GM18507 (cell line): Measurements from ENCODE around the gene PPP1R12A.
"Not testable (repeated sequence)": the region's sequence is repeated elsewhere in the genome, so short reads cannot be mapped to it uniquely, and the experiment has no call there.

ENCODE experiments used
- DNase-seq: peaks from one replicate; pipeline ENCODE4 v3.0.0; 2011; ENCODE audit warnings: low read depth; ENCODE audit not compliant: insufficient read length; ENCODE audit errors: extremely low spot score
- FAIRE-seq: peaks from 2 replicates; lab custom pipeline; 2011; peaks lifted over from hg19 to GRCh38; lab: Jason Lieb, UNC

The PPP1R12A gene

DNA sequence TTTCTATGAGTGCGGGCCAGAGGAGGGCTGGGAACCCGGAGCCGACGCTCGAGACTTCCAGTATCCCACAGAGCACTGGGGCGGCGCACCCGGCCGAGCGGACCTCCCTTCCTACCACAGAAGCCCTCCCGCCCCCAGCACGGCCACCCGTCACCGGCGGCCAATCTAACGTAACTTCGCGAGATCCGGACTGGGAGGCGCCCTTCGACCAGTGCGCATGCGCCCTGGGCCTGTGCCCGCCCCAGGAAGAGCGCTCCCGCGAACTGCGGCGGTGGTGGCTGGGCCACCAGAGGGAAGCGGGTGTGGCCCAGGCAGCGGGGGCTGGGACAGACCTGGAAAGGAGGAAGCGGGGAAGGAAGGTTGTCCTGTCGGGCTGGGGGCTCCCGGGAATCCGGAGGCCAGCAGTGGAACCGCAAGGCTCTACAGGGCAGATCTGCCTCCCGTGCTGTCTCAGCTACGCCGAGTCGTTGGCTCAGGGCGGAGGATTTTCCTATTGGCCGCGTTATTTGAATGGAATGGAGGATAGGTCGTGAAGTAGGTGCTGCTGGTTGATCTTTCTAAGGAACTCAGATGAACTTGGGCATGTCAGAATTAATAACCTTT lies at the start of gene PPP1R12A:
TSS of gene PPP1R12A (minus strand) at position 77 of the 603 bp plus-strand sequence. CDS start 166 bp downstream, outside the sequence.
- DNase-seq (peak; percentile 83), FAIRE-seq (peak; percentile 94)

DNA sequence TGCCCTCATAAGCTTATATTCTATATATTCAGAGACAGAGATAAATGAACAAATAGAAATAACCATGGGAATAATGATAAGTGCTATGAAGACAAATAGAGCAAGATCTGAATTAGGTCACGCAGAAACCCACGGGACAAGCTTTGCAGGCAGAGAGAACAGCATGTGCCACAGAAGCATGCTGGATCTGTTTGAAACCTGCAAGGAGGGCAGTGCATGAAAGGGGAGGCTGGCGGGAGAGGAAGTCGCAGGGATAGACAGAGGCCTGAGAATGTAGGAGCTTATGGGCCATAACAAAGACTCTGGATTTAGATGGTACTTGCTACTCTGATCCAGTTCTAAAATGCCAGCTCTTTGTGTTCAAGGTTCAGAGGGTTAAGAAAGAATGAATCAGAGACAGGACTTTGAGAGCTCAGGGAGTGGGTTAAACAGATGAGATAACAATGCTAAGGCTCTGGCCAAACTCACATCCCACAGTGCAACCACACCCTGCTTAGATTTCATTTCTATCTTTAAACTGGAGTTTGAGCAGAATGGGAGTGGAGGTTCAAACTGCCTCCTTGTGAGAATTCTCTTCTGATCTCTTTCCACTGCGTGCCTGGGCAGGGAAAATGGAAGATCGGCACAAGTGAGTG lies 49.2 kb upstream of the PPP1R12A start:
- DNase-seq (no peak), FAIRE-seq (no peak)

DNA sequence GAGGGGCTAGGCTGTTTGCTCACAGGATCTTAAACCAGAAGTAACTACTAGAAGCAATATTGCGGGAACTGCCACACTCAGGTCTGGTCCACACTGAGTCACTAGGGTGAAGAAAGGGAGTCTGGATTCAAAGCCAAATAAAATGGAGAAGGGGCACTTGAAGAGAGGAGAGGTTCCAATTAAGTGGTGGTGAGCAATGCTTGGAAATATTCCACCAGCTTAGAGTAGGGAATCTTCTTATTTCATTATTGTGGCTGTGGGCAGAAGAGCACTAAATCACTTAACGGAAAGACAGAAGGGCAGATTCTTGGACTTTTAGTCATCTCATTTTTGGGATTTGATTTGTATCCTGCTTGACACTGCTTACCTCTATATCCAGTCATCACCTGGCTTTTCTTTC lies 48.6 kb upstream of the PPP1R12A start:
- FAIRE-seq (no peak), DNase-seq (no peak)

DNA sequence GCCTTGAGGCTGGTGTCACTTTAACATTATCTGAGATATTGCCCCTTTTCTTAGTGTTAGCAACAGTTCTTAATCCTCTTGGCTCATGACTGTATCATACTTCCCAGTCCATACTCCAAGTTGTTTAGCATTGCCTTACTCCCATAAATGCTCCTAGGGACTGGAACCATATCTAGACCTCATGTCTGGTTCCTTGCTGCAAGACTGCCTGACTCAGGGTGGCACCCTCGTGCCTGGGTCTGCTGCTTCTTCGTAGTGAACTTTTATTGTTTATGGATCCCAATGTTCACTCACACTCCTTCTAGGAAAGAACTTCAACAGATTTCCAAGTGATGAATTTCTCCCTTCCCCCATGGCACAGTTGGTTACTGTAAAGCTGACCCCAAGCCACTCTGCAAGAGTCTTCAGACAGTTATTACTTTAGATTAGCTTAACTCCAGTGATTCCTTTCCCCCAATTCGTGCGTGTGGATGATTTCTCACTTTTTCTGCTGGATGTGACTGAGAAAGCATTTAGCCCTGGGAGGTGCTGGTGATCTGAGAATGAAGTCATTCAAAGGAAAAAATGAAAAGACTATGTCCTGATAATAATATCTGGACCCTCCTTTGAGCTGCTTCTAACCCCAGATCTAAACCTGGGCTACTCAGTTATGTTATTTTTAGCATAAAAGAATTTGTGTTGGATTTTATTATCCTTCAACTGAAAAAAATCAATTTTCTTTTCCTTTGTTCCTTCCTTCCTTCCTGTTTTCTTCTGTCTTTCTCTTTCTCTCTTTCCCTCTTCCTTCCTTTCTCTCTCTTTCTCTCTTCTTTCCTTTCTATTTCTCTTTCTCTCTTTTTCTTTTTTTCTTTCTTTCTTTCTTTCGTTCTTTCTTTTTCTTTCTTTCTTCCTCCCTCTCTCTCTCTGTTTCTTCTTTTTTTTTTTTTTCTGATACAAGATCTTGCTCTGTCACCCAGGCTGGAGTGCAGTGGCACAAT lies 47.5 kb upstream of the PPP1R12A start:
- no peak for DNase-seq
- no peak for FAIRE-seq

DNA sequence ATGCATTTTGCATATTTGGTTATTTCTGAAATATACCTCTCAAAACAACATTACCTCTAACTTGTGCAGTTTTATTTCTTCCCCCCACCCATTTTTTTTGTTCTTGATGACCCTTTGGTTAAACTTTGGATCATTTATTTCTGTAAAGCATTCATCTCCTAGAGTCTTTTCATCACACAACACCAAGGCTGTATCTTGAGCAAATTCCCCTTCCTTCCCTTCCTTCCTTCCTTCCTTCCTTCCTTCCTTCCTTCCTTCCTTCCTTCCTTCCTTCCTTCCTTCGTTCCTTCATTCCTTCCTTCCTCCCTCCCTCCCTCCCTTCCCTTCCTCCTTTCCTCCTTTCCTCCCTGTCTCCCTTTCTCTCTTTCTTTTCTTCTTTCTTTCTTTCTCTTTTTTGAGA lies 43.8 kb upstream of the PPP1R12A start:
- no peak for FAIRE-seq
- no peak for DNase-seq

DNA sequence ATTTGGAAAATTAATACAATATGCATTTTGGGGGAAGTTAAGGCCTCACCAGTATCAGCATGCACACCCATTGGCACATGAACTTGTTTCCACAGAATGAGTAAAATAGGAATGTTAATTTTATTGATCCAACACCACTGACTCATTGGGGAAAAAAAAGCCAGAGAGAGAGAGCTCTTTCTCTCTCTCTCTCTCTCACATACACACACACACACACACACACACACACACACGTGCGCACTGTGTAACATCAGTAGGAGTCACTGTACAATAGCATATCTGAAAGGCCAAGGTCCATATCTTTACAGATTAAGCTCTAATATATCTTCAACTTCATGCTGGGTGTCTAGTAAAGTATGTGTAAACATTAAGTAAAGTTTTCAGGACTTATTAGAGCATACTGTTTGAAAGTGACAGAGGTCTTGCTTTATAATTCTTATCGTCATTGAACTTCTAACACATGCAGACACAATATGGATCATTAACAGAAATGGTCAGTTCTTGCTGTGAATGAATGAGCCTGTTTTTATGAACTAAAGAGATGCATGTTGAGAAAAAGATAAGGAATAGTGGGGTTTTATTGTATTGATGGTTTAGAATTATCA lies 43.1 kb upstream of the PPP1R12A start:
- not testable (repeated sequence) for FAIRE-seq, DNase-seq

DNA sequence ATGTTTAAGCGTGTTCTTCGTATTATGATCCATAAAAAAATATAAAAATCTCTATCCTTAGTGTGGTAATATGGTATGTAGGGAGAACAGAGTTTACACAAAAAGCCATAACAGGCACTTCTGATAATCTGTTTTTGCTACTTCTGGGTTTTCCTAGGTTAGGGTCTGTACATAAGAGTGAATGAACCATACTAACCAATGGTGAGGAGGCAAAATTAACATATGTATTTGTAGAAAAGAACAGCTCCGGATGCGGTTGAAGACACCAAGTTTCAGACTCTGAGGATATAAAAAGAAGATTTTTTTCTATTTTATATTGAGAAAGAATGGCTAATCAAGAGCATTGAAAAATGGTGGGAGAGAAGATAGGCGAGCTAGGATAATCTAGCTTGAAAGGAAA lies 40.2 kb upstream of the PPP1R12A start:
- FAIRE-seq (no peak), DNase-seq (no peak)

DNA sequence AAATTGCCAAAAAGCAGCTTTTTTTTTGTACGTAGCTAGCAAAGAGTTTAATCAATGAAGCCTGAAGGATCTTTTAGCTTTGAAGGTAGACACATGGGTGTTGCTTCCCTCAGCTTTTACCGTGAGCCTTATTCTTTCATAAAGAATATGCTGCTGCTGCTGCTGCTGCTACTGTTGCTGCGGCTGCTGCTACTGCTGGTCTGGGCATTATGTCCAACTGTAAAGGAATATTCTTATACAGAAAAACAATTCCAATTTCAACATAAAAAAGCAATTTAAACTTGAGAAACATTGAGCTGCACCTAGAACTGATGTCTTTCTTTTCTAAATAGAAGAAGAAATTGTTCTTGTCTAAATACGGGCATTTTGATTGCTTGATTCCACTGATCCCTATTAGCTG lies 38.9 kb upstream of the PPP1R12A start:
- FAIRE-seq (no peak), DNase-seq (no peak)

DNA sequence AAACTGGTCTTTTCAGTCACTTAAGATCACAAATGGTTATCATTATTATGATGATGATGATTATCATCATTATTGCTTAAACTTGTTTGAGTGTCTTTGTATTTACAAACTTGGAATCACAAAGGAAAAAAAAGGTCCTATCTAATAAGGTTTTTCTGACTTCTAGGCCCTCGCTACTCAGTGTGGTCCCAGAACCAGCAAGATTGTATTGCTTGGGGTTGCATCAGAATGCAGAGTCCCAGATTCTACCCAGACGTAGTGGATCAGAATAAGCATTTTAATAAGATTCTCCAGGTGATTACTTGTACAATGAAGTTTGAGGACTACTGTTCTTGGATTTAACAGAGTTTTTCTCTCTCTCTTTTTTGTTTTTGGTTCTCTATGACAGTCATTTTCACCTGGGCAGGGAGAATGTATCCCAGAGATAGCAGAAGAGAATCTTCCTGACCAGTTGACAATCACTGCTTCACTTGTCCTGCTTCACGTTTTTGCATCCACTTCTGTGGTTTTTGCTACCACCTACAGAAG lies 29.3 kb upstream of the PPP1R12A start:
- no peak for FAIRE-seq

DNA sequence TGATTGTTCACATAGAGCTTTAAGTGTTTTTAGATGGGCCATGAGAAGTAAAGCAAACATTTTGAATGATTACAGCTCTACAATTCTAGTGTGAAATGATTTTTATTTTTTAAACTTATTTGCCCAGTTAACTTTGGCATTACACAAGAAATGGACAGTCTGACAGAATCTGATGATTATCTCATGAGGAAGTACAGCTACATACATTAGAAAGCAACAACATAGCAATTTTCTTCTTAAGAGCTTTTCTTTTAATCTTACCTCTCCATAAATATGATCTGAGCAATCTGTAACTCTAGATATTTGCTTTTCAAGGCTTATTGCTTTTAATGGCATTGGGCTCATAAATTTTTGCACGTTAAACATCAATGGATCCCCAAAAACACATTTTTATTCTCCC lies 26.5 kb upstream of the PPP1R12A start:
- DNase-seq: no peak
- FAIRE-seq: no peak

More for the DNA sequence above, 29.3 kb upstream of the PPP1R12A start:
- no peak for DNase-seq

DNA sequence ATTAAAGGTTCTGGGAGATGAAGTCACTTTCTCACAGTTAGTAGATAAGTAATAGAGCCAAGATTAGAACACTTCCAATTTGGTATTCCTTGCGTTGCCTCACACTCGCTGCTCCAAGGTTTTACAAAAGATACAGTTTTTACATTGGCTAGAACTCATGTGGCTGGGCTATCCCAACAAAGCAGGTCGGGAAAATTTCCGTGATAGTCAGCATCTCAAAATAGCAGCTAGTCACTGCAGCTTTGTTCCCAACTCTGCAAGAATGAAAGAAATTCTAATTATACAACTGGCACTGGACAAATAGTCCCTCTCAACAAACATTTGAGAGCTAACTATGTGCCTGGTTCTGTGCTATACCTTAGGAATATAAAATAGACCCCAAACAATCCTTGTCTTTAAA lies 24.6 kb upstream of the PPP1R12A start:
- DNase-seq (no peak), FAIRE-seq (no peak)

DNA sequence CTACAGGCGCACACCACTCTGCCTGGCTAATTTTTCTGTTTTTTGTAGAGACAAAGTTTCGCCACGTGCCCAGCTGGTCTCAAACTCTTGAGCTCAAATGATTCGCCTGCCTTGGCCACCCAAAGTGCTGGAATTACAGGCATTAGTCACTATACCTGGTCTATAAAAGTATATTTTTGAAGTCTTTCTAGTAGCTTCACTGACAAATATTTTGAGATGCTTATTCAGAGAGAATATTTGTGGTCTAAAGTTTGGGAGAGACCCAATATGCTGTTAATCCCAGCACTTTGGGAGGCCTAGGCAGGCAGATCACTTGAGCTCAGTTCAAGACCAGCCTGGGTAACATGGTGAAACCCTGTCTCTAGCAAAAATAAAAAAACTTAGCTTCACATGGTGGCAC lies 22.0 kb upstream of the PPP1R12A start:
- DNase-seq (no peak), FAIRE-seq (no peak)

DNA sequence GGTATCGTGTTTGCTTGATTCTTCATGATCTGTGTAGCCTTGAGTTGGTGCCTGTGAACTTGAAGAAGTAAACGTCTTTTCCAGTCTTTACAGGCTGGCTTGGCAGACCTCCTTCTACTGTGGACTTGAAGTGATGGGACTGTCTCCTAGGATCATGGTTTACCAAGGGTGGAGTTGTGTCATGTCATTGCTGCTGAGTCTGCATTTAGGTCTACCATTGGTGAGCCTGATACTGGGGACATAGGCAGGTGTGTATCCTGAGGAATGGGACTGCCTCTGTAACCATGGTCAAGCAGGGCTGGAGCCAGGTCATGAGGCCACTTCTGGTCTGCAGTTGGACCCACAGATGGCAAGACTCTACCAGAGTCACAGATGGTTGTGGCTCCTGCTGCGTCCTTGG lies 20.7 kb upstream of the PPP1R12A start:
- FAIRE-seq (no peak), DNase-seq (no peak)

DNA sequence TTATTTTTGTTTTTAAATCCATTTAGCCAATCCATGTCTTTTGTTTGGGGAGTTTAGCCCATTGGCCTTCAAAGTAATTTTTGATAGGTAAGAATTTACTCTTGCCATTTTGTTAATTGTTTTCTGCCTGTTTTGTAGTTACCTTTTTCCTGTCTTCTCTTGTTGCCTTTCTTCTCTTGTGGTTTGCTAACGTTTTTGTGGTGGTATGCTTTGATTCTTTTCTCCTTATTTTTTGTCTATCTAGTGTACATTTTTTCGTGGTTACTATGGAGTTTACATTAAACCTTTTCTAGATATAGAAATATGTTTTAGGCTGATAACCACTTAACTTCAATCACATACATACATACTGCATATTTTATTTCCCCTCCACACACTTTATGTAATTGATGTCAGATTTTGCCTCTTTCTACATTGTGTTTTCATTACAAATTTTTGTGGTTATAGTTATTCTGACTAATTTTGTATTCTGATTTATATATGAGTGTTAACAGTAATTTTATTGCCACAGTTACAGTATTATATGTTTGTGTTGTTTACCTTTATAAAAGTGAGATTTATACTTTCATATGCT lies 19.2 kb upstream of the PPP1R12A start:
- no peak for FAIRE-seq
- DNase-seq: no peak

DNA sequence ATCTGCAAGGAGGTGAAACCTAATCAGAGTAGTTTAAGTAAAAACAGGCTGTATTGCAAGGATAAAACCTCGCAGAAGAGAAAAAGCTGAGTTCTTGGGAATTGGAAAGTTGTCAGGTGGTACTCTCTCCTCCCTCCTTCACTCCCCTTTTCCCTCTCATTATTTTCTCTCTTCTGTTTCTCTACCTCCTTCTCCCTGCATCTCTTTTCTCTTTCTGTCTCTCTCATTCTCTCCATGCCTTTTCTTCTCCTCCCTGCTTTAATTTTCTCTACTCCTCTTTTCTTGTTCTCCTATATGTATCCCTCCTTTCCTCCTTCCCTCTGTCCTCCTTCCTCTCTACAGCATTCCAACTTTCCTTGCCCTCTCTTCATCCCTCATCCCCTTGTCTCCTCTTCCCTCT lies 14.2 kb upstream of the PPP1R12A start:
- DNase-seq: no peak
- no peak for FAIRE-seq

DNA sequence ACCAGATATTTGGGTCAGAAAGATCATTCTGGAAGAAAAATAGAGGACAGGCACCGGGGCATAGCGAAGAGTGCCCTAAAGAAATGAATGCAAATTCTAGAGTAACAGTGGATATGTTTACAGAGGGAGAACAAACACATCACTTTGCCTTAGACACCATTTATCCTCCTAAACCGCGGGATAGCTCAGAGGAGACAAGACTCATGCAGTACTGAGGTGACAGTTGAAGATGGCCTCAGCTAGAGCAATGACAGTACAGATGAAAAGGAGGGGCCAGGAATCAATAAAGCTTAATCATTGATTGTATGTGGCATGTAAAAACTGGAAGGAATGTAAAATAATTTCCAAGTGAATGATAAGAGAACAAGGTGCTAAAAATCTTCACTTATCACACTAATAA lies 10.5 kb upstream of the PPP1R12A start:
- no peak for DNase-seq
- no peak for FAIRE-seq

DNA sequence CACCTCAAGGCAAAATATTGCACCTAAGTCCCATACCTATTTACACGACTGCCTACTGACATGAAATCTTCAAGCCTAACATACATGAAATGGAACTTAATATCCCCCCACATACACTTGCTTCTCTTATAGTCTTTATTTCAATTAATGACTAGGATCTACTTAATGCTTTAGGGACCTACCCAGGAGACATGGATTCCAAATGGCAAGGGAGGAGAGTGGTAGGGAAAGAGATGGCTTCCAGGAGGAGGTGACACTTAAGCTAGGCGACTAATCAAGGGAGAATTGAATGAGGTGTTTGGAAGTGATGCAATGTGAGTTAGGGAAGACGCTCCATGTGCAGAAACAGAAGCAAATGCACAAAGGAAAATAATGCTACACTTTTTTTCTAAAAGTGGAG lies 9.7 kb upstream of the PPP1R12A start:
- FAIRE-seq: no peak
- DNase-seq: no peak

DNA sequence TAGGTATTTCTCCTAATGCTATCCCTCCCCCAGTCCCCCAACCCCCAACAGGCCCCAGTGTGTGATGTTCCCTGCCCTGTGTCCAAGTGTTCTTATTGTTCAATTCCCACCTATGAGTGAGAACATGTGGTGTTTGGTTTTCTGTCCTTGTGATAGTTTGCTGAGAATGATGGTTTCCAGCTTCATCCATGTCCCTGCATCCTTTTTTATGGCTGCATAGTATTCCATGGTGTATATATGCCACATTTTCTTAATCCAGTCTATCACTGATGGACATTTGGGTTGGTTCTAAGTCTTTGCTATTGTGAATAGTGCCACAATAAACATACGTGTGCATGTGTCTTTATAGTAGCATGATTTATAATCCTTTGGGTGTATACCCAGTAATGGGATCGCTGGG lies 7.9 kb upstream of the PPP1R12A start:
- DNase-seq, FAIRE-seq: not testable (repeated sequence)

DNA sequence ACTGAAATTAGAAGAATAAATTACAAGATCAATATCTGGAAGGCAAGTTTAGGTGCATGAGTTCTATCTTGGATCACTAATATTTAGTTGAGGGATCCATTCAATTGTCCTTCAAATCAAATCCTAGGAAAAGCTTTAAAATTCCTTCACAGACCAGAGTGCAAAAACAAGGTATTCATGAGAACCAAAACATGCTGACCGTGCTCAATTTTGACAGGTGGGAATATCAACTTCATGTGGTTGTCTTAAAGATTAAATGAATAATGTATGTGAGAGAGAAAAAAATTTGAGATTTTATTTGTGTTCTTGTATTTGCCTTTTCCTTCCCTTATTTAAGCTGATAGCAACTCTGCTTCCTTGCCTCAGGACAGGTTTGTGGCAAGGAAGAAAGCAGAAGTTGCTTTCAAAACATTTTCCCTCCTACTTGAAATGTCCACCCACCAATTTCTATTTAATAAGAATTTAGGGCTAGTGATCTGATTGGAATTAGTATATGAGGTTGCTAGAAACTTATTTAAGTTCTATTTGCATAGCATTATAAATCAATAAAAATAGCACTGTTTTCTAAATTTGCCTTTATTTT lies 4.9 kb upstream of the PPP1R12A start:
- no peak for FAIRE-seq

More for the DNA sequence above, 4.9 kb upstream of the PPP1R12A start:
- DNase-seq: no peak
